B cell (primary cell): ENCODE data around the gene LEMD1. TPM values are rescaled to one million over a fixed set of nuclear protein-coding genes. Genes with fewer than 3 reads are reported as not detected.

Source experiments
- ATAC-seq: fragments of 200-7000 bp; cut with Tn5 transposase; one replicate; pipeline ENCODE4 v1.10.0; 2021; ENCODE audit warnings: low read depth, mild to moderate bottlenecking, moderate number of reproducible peaks, moderate library complexity
- CTCF ChIA-PET: fragments of 350-600 bp; sonication (Branson Sonifier 250); formaldehyde crosslinking; loops from one replicate; lab custom pipeline; 2021; ENCODE audit warnings: antibody characterized with exemption, inconsistent platforms; lab: Charles Lee
- POLR2A ChIA-PET: fragments of 350-600 bp; sonication (Branson Sonifier 250); formaldehyde crosslinking; loops from one replicate; lab custom pipeline; 2021; ENCODE audit warnings: antibody characterized with exemption; lab: Charles Lee
- DNase-seq: peaks from one replicate; pipeline ENCODE4 v3.0.0; 2013
- H2AFZ ChIP-seq: 2 replicates; pipeline ENCODE4 v1.6.1; 2012; ENCODE audit warnings: mild to moderate bottlenecking, low read depth, low read length; ENCODE audit not compliant: insufficient read depth, poor library complexity, severe bottlenecking
- H3K27ac ChIP-seq, 2 donors: 1 replicate in 1 of 2; 2 replicates in 1 of 2; pipeline ENCODE4 v1.5.1; 2012 to 2013; ENCODE audit warnings: low read length in 2 of 2, mild to moderate bottlenecking in 2 of 2, moderate library complexity in 1 of 2
- H3K27me3 ChIP-seq, 4 experiments: fragments of 200-600 bp in 1 of 4; sonication (generic) in 1 of 4; replicated peaks in 1 of 4; 1 replicate in 2 of 4; 2 replicates in 2 of 4; pipeline versions ENCODE4 v1.6.1 to v1.7.0; 2013 to 2016; ENCODE audit warnings: low read length in 3 of 4, mild to moderate bottlenecking in 2 of 4, mixed read lengths in 1 of 4, moderate library complexity in 1 of 4; ENCODE audit not compliant: insufficient read depth in 4 of 4, control insufficient read depth in 3 of 4; ENCODE audit errors: control extremely low read depth in 1 of 4
- H3K36me3 ChIP-seq, 2 experiments: replicated peaks in 1 of 2; 1 replicate in 1 of 2; 2 replicates in 1 of 2; pipeline versions ENCODE4 v1.6.1 to v1.7.1; 2013; ENCODE audit warnings: low read length in 1 of 2; ENCODE audit not compliant: insufficient read depth in 2 of 2, control insufficient read depth in 1 of 2; ENCODE audit errors: control extremely low read depth in 1 of 2, extremely low read depth in 1 of 2
- H3K4me1 ChIP-seq, 2 donors: fragments of 200-600 bp in 1 of 2; sonication (generic) in 1 of 2; 1 replicate in 1 of 2; 2 replicates in 1 of 2; pipeline versions ENCODE4 v1.5.1 to v1.6.1; 2013 to 2017; ENCODE audit warnings: low read length in 2 of 2; ENCODE audit not compliant: control insufficient read depth in 2 of 2, insufficient read depth in 2 of 2
- H3K4me2 ChIP-seq: replicated peaks from 2 replicates; pipeline ENCODE3; 2012; ENCODE audit warnings: mild to moderate bottlenecking, low read depth, low read length; ENCODE audit not compliant: poor library complexity, severe bottlenecking
- H3K4me3 ChIP-seq, 5 experiments: fragments of 200-600 bp in 1 of 5; sonication (generic) in 1 of 5; 1 replicate in 3 of 5; 2 replicates in 2 of 5; pipeline versions ENCODE4 v1.5.1 to v1.7.0; 2011 to 2016; ENCODE audit warnings: low read length in 4 of 5, mild to moderate bottlenecking in 4 of 5, low read depth in 2 of 5, control low read depth in 1 of 5, moderate library complexity in 1 of 5; ENCODE audit not compliant: insufficient read depth in 1 of 5; ENCODE audit errors: control extremely low read depth in 1 of 5, extremely low read depth in 1 of 5
- H3K79me2 ChIP-seq: fragments of 200-600 bp; sonication (generic); one replicate; pipeline ENCODE4 v1.6.0; 2016; ENCODE audit warnings: low read length; ENCODE audit not compliant: control insufficient read depth, insufficient read depth
- H3K9ac ChIP-seq: fragments of 200-600 bp; sonication (generic); 2 replicates; pipeline ENCODE4 v1.6.1; 2017; ENCODE audit warnings: mild to moderate bottlenecking, low read length, moderate library complexity
- H3K9me3 ChIP-seq, 3 donors: one replicate each; pipeline versions ENCODE4 v1.6.1 to v1.7.1; 2013; ENCODE audit warnings: low read length in 2 of 3; ENCODE audit not compliant: control insufficient read depth in 2 of 3, insufficient read depth in 1 of 3; ENCODE audit errors: control extremely low read depth in 1 of 3
- H4K20me1 ChIP-seq: 2 replicates; pipeline ENCODE4 v1.6.0; 2012; ENCODE audit warnings: mild to moderate bottlenecking, low read length; ENCODE audit not compliant: insufficient read depth, control insufficient read depth, poor library complexity, severe bottlenecking
- H3K27ac Mint-ChIP-seq: one replicate; pipeline ENCODE4 v1.8.0; 2021; ENCODE audit warnings: mixed read lengths
- H3K27me3 Mint-ChIP-seq: one replicate; pipeline ENCODE4 v1.8.0; 2021; ENCODE audit warnings: mixed read lengths
- H3K4me1 Mint-ChIP-seq: one replicate; pipeline ENCODE4 v1.8.0; 2021; ENCODE audit warnings: mixed read lengths
- H3K4me3 Mint-ChIP-seq: one replicate; pipeline ENCODE4 v1.8.0; 2021; ENCODE audit warnings: mixed read lengths
- H3K9me3 Mint-ChIP-seq: one replicate; pipeline ENCODE4 v1.8.0; 2022; ENCODE audit warnings: mixed read lengths; ENCODE audit not compliant: insufficient read depth
- EZH2 ChIP-seq: IDR thresholded peaks from 2 replicates; pipeline ENCODE4 v1.6.1; 2012; ENCODE audit warnings: borderline replicate concordance, low read depth, mild to moderate bottlenecking, moderate library complexity, low read length; ENCODE audit not compliant: insufficient read depth, poor library complexity, severe bottlenecking
- WGBS: methylation state at CpG from one replicate; pipeline ENCODE4 v1.1.5; 2013; ENCODE audit warnings: missing lambda C conversion rate; ENCODE audit not compliant: insufficient coverage; 5-methylcytosine and 5-hydroxymethylcytosine counted together
- intact Hi-C: fragments of 100-400 bp; cut with micrococcal nuclease; formaldehyde crosslinking; loops from one replicate; pipeline ENCODE4 v1.10.0; 2022
- polyA plus RNA-seq: library from polyadenylated mRNA; depleted of rRNA; stranded (reverse); fragments of >200 nt; gene quantifications from 2 replicates; pipeline ENCODE4 v1.2.3, GENCODE V29; 2012
- total RNA-seq, 2 donors: library from RNA; stranded (reverse); fragments of 120-200 nt in 1 of 2; gene quantifications; 1 replicate in 1 of 2; 2 replicates in 1 of 2; pipeline versions ENCODE4 v1.2.3 to v1.2.4, GENCODE V29; 2013 to 2022
- TF ChIP-seq, protein P1 (sequence below): fragments of 200-600 bp; IDR thresholded peaks from one replicate; pipeline ENCODE4 v1.8.0; 2022; ENCODE audit warnings: antibody characterized with exemption, mild to moderate bottlenecking

The LEMD1 gene
- total and polyA plus RNA-seq, 2 donors (not counting 1 experiment from before 2014, with no cell fraction given), result 0.57 TPM; not detected in 1

- Histone ChIP-seq H3K4me2 (no peak overlapping the region), H3K9me3 (peaks cover 0 to 10% (median 0%) of the 10 kb centered on the region in 3 donors), H3K27me3 (peaks cover 0 to 18% (median 6%) of the 10 kb centered on the region in 4 experiments), H3K4me1 (peaks cover 13 to 21% of the 10 kb centered on the region in 2 donors), H3K27ac (no peak overlapping the region), H3K4me3 (no peak overlapping the region), H3K36me3 (no peaks in the 10 kb centered on the region), H3K79me2 (no peaks in the 10 kb centered on the region), H4K20me1 (no peaks in the 10 kb centered on the region), H2AFZ (no peak overlapping the region), H3K9ac (no peak overlapping the region)
- H3K9me3 Mint-ChIP-seq, result no peaks in the 10 kb centered on the region
- no peak overlapping the region for H3K27ac Mint-ChIP-seq
- WGBS, result no CpG with 5 or more reads among the region's 4 CpGs
- CTCF ChIA-PET, result interaction anchor here (0.6 to 32.7 kb wide), 9 partner anchors 8 to 184 kb away, joined by 3 to 2421 read pairs (median 13); partner anchors contain the start of gene NUAK2
- POLR2A ChIA-PET, result no interaction called here
- intact Hi-C loops, result no loop called here
- peaks cover 26% of the 10 kb centered on the region for H3K4me1 Mint-ChIP-seq
- TF ChIP-seq, protein P1, sequence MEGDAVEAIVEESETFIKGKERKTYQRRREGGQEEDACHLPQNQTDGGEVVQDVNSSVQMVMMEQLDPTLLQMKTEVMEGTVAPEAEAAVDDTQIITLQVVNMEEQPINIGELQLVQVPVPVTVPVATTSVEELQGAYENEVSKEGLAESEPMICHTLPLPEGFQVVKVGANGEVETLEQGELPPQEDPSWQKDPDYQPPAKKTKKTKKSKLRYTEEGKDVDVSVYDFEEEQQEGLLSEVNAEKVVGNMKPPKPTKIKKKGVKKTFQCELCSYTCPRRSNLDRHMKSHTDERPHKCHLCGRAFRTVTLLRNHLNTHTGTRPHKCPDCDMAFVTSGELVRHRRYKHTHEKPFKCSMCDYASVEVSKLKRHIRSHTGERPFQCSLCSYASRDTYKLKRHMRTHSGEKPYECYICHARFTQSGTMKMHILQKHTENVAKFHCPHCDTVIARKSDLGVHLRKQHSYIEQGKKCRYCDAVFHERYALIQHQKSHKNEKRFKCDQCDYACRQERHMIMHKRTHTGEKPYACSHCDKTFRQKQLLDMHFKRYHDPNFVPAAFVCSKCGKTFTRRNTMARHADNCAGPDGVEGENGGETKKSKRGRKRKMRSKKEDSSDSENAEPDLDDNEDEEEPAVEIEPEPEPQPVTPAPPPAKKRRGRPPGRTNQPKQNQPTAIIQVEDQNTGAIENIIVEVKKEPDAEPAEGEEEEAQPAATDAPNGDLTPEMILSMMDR, result no peak
- no peak for TF ChIP-seq EZH2
- no peak overlapping the region for H3K4me3 Mint-ChIP-seq
- H3K27me3 Mint-ChIP-seq, result peaks cover 6% of the 10 kb centered on the region
- DNase-seq (no peak), ATAC-seq (no peak)
These were observed 82.1 kb downstream of the LEMD1 start for GRCh38 chr1:205339717-205340116.

GRCh38 chr1:205339197-205339702 is 82.6 kb downstream of the LEMD1 start:
- Histone ChIP-seq H3K4me2 (no peak overlapping the region), H3K79me2 (no peaks in the 10 kb centered on the region), H3K4me1 (peaks cover 9 to 16% of the 10 kb centered on the region in 2 donors), H2AFZ (no peak overlapping the region), H4K20me1 (no peaks in the 10 kb centered on the region), H3K9me3 (peaks cover 0 to 9% (median 0%) of the 10 kb centered on the region in 3 donors), H3K9ac (no peak overlapping the region), H3K36me3 (no peaks in the 10 kb centered on the region), H3K27me3 (peaks cover 0 to 13% (median 4%) of the 10 kb centered on the region in 4 experiments), H3K4me3 (no peak overlapping the region), H3K27ac (no peak overlapping the region)
- Mint-ChIP-seq H3K27me3 (peaks cover 1% of the 10 kb centered on the region), H3K9me3 (no peaks in the 10 kb centered on the region), H3K27ac (peak overlapping the region; percentile 56), H3K4me1 (peaks cover 21% of the 10 kb centered on the region), H3K4me3 (no peak overlapping the region)
- TF ChIP-seq, protein P1, result no peak
- no peak for TF ChIP-seq EZH2
- DNase-seq (no peak), ATAC-seq (no peak)
- intact Hi-C loops, result no loop called here
- WGBS, result 73% methylated on average over 21 of the region's 21 CpGs
- POLR2A ChIA-PET, result interaction anchor here (0.5 kb wide), 1 partner anchor 72 kb away, joined by 4 read pairs; no protein-coding TSS in a partner anchor
- CTCF ChIA-PET, result interaction anchor here (1.1 to 32.7 kb wide), 8 partner anchors 10 to 185 kb away, joined by 5 to 2421 read pairs (median 16); partner anchors contain the start of genes KLHDC8A and NUAK2
